Measurements from ENCODE around the gene LHFPL2. TPM values are rescaled to one million over a fixed set of nuclear protein-coding genes. Genes with fewer than 3 reads are reported as not detected.

LHFPL2 gene
- total and polyA plus RNA-seq, 2 donors (not counting 1 experiment from before 2014, with no cell fraction given), result 3.8 to 35.5 TPM

- no peak for DNase-seq
- Histone ChIP-seq H3K4me3 (ENCODE audit: control extremely low read depth in 1 of 5, extremely low read depth in 1 of 5, insufficient read depth in 1 of 5, low read depth in 2 of 5, low read length in 4 of 5) (no peak overlapping the region), H3K36me3 (replicated peaks in 1 of 2; ENCODE audit: control extremely low read depth in 1 of 2, control insufficient read depth in 1 of 2, extremely low read depth in 1 of 2, insufficient read depth in 2 of 2, low read length in 1 of 2) (peaks cover 0 to 3% of the 10 kb centered on the region in 2 experiments), H2AFZ (ENCODE audit: insufficient read depth, low read depth, low read length, poor library complexity, severe bottlenecking) (no peak overlapping the region), H3K9me3 (ENCODE audit: control extremely low read depth in 1 of 3, control insufficient read depth in 2 of 3, insufficient read depth in 1 of 3, low read length in 2 of 3) (no peaks in the 10 kb centered on the region), H3K79me2 (ENCODE audit: control insufficient read depth, insufficient read depth, low read length) (no peaks in the 10 kb centered on the region), H3K4me1 (ENCODE audit: control insufficient read depth in 2 of 2, insufficient read depth in 2 of 2, low read length in 2 of 2) (no peaks in the 10 kb centered on the region), H3K4me2 (replicated peaks; ENCODE audit: low read depth, low read length, poor library complexity, severe bottlenecking) (no peak overlapping the region), H4K20me1 (ENCODE audit: control insufficient read depth, insufficient read depth, low read length, poor library complexity, severe bottlenecking) (no peaks in the 10 kb centered on the region), H3K27ac (ENCODE audit: low read length in 2 of 2) (no peak overlapping the region), H3K9ac (ENCODE audit: low read length) (no peak overlapping the region), H3K27me3 (replicated peaks in 1 of 4; ENCODE audit: control extremely low read depth in 1 of 4, control insufficient read depth in 3 of 4, insufficient read depth in 4 of 4, low read length in 3 of 4) (no peaks in the 10 kb centered on the region)
- H3K4me1 Mint-ChIP-seq, result peaks cover 3% of the 10 kb centered on the region
- no peaks in the 10 kb centered on the region for H3K9me3 Mint-ChIP-seq (ENCODE audit: insufficient read depth)
- TF ChIP-seq EZH2 (IDR thresholded peaks at IDR 0.05; ENCODE audit: borderline replicate concordance, insufficient read depth, low read depth, low read length, poor library complexity, severe bottlenecking) (no peak), CTCF (IDR thresholded peaks at IDR 0.05) (no peak)
- intact Hi-C loops (cut with micrococcal nuclease), result loop anchor here (5.0 kb wide), 1 partner anchor 35 kb away; no protein-coding TSS in a partner anchor
- CTCF ChIA-PET, result interaction anchor here (0.6 to 4.3 kb wide), 4 partner anchors 62 to 494 kb away, joined by 3 to 32 read pairs (median 4); no protein-coding TSS in a partner anchor
- POLR2A ChIA-PET, result no interaction called here
- no peaks in the 10 kb centered on the region for H3K27me3 Mint-ChIP-seq
- no peak overlapping the region for H3K27ac Mint-ChIP-seq
- no peak for ATAC-seq (ENCODE audit: low read depth)
- H3K4me3 Mint-ChIP-seq, result no peak overlapping the region
Measured at GRCh38 chr5:78471896-78472295, 176.7 kb downstream of the LHFPL2 start.

GRCh38 chr5:78467752-78468357 lies 180.7 kb downstream of the LHFPL2 start:
- no peak overlapping the region for H2AFZ ChIP-seq (ENCODE audit: insufficient read depth, low read depth, low read length, poor library complexity, severe bottlenecking)
- no peaks in the 10 kb centered on the region for H3K27me3 ChIP-seq (replicated peaks in 1 of 4; ENCODE audit: control extremely low read depth in 1 of 4, control insufficient read depth in 3 of 4, insufficient read depth in 4 of 4, low read length in 3 of 4)
- H4K20me1 ChIP-seq (ENCODE audit: control insufficient read depth, insufficient read depth, low read length, poor library complexity, severe bottlenecking), result no peaks in the 10 kb centered on the region
- no peak overlapping the region for H3K4me2 ChIP-seq (replicated peaks; ENCODE audit: low read depth, low read length, poor library complexity, severe bottlenecking)
- Mint-ChIP-seq H3K27me3 (no peaks in the 10 kb centered on the region), H3K4me1 (peaks cover 3% of the 10 kb centered on the region), H3K27ac (no peak overlapping the region), H3K9me3 (ENCODE audit: insufficient read depth) (no peaks in the 10 kb centered on the region), H3K4me3 (no peak overlapping the region)
- no peaks in the 10 kb centered on the region for H3K4me1 ChIP-seq (ENCODE audit: control insufficient read depth in 2 of 2, insufficient read depth in 2 of 2, low read length in 2 of 2)
- intact Hi-C loops (cut with micrococcal nuclease), result loop anchor here (1.0 to 2.0 kb wide), 3 partner anchors 497 to 665 kb away; partner anchors contain the start of gene BHMT
- ATAC-seq (ENCODE audit: low read depth) (peak; percentile 63), DNase-seq (peak; percentile 47)
- H3K9me3 ChIP-seq (ENCODE audit: control extremely low read depth in 1 of 3, control insufficient read depth in 2 of 3, insufficient read depth in 1 of 3, low read length in 2 of 3), result no peaks in the 10 kb centered on the region
- ChIA-PET POLR2A (no interaction called here), CTCF (interaction anchor here (0.6 to 3.1 kb wide), 35 partner anchors 9 to 995 kb away, joined by 3 to 78 read pairs (median 4); no protein-coding TSS in a partner anchor)
- H3K9ac ChIP-seq (ENCODE audit: low read length), result no peak overlapping the region
- H3K27ac ChIP-seq (ENCODE audit: low read length in 2 of 2), result no peak overlapping the region
- WGBS (ENCODE audit: insufficient coverage), result no CpG with 5 or more reads among the region's 3 CpGs
- H3K36me3 ChIP-seq (replicated peaks in 1 of 2; ENCODE audit: control extremely low read depth in 1 of 2, control insufficient read depth in 1 of 2, extremely low read depth in 1 of 2, insufficient read depth in 2 of 2, low read length in 1 of 2), result peaks cover 0 to 15% of the 10 kb centered on the region in 2 experiments
- H3K79me2 ChIP-seq (ENCODE audit: control insufficient read depth, insufficient read depth, low read length), result no peaks in the 10 kb centered on the region
- TF ChIP-seq EZH2 (IDR thresholded peaks at IDR 0.05; ENCODE audit: borderline replicate concordance, insufficient read depth, low read depth, low read length, poor library complexity, severe bottlenecking), result no peak
- peak; percentile 90 for TF ChIP-seq CTCF (IDR thresholded peaks at IDR 0.05)
- H3K4me3 ChIP-seq (ENCODE audit: control extremely low read depth in 1 of 5, extremely low read depth in 1 of 5, insufficient read depth in 1 of 5, low read depth in 2 of 5, low read length in 4 of 5), result no peak overlapping the region
